ENCODE results near the gene GRIN3B. TPM values are rescaled to one million over a fixed set of nuclear protein-coding genes. Genes with fewer than 3 reads are reported as not detected.

Gene GRIN3B
- 1.1 to 2.9 TPM (median 2.4 TPM) in 5 replicates for total RNA-seq (2022; extraction: Qiagen RNA extraction; ENCODE audit: low read depth)

GRCh38 chr19:1000095-1000494 lies at the start of gene GRIN3B:
Gene GRIN3B, plus strand, starts transcription at chr19:1000419. Its CDS starts 19 bp downstream, at chr19:1000438.

GRCh38 chr19:984165-984967 lies 15.9 kb upstream of the GRIN3B start, which contains the start of gene WDR18:
Gene WDR18, plus strand, starts transcription at chr19:984345. Its CDS starts 9 bp downstream, at chr19:984354.

GRCh38 chr19:1020868-1021425 lies 20.7 kb downstream of the GRIN3B start, which contains the start of gene TMEM259:
Gene TMEM259, minus strand, starts transcription at chr19:1021123. Its CDS starts 127 bp downstream, at chr19:1020996.

GRCh38 chr19:1025960-1026782 lies 26.0 kb downstream of the GRIN3B start, which contains the start of gene CNN2:
Gene CNN2, plus strand, starts transcription at chr19:1026608. Its CDS starts 54 bp downstream, at chr19:1026662.

GRCh38 chr19:1039646-1040475 lies 39.6 kb downstream of the GRIN3B start, which contains the start of gene ABCA7:
Gene ABCA7, plus strand, starts transcription at chr19:1040107. Its CDS starts 1,255 bp downstream, at chr19:1041362.

Other genes with a start within 250 kb of the GRIN3B start
- gene MISP, start 249.3 kb upstream of the GRIN3B start, total RNA-seq (2022; extraction: Qiagen RNA extraction; ENCODE audit: low read depth), result 86.2 to 99.9 TPM (median 95.7 TPM) in 5 replicates
- 222 to 238 TPM (median 234 TPM) in 5 replicates for gene PTBP1, start 203.0 kb upstream of the GRIN3B start, total RNA-seq (2022; extraction: Qiagen RNA extraction; ENCODE audit: low read depth)
- gene PLPPR3, start 178.5 kb upstream of the GRIN3B start, total RNA-seq (2022; extraction: Qiagen RNA extraction; ENCODE audit: low read depth), result 1.9 to 4.8 TPM (median 3.8 TPM) in 5 replicates
- 0.14 to 0.34 TPM (median 0.22 TPM) in 4 of 5 replicates, not detected in the other for gene AZU1, start 172.6 kb upstream of the GRIN3B start, total RNA-seq (2022; extraction: Qiagen RNA extraction; ENCODE audit: low read depth)
- 0.24 to 0.36 TPM (median 0.28 TPM) in 5 replicates for gene PRTN3, start 159.4 kb upstream of the GRIN3B start, total RNA-seq (2022; extraction: Qiagen RNA extraction; ENCODE audit: low read depth)
- gene ELANE, start 148.1 kb upstream of the GRIN3B start, total RNA-seq (2022; extraction: Qiagen RNA extraction; ENCODE audit: low read depth), result 0.13 to 0.17 TPM (median 0.14 TPM) in 3 of 5 replicates, not detected in the others
- 8.2 to 19.0 TPM (median 16.7 TPM) in 5 replicates for gene CFD, start 140.8 kb upstream of the GRIN3B start, total RNA-seq (2022; extraction: Qiagen RNA extraction; ENCODE audit: low read depth)
- gene MED16, start 107.2 kb upstream of the GRIN3B start, total RNA-seq (2022; extraction: Qiagen RNA extraction; ENCODE audit: low read depth), result 10.9 to 20.5 TPM (median 18.7 TPM) in 5 replicates
- gene RNU6-9, start 106.9 kb upstream of the GRIN3B start, total RNA-seq (2022; extraction: Qiagen RNA extraction; ENCODE audit: low read depth), result not detected in 5 replicates
- gene R3HDM4, start 87.2 kb upstream of the GRIN3B start, total RNA-seq (2022; extraction: Qiagen RNA extraction; ENCODE audit: low read depth), result 27.2 to 42.8 TPM (median 35.9 TPM) in 5 replicates
- gene KISS1R, start 83.1 kb upstream of the GRIN3B start, total RNA-seq (2022; extraction: Qiagen RNA extraction; ENCODE audit: low read depth), result 0.17 to 0.43 TPM (median 0.30 TPM) in 5 replicates
- gene ARID3A, start 74.4 kb upstream of the GRIN3B start, total RNA-seq (2022; extraction: Qiagen RNA extraction; ENCODE audit: low read depth), result 3.3 to 6.5 TPM (median 5.0 TPM) in 5 replicates
- 48.6 to 71.6 TPM (median 65.8 TPM) in 5 replicates for gene WDR18, start 16.1 kb upstream of the GRIN3B start, total RNA-seq (2022; extraction: Qiagen RNA extraction; ENCODE audit: low read depth)
- 72.8 to 115 TPM (median 101 TPM) in 5 replicates for gene TMEM259, start 20.7 kb downstream of the GRIN3B start, total RNA-seq (2022; extraction: Qiagen RNA extraction; ENCODE audit: low read depth)
- not detected in 5 replicates for gene RNU6-2, start 21.1 kb downstream of the GRIN3B start, total RNA-seq (2022; extraction: Qiagen RNA extraction; ENCODE audit: low read depth)
- gene CNN2, start 26.2 kb downstream of the GRIN3B start, total RNA-seq (2022; extraction: Qiagen RNA extraction; ENCODE audit: low read depth), result 48.4 to 58.7 TPM (median 53.6 TPM) in 5 replicates
- 4.6 to 9.3 TPM (median 8.6 TPM) in 5 replicates for gene ABCA7, start 39.7 kb downstream of the GRIN3B start, total RNA-seq (2022; extraction: Qiagen RNA extraction; ENCODE audit: low read depth)
- gene ARHGAP45, start 66.7 kb downstream of the GRIN3B start, total RNA-seq (2022; extraction: Qiagen RNA extraction; ENCODE audit: low read depth), result 1.1 to 2.0 TPM (median 1.9 TPM) in 5 replicates
- gene POLR2E, start 95.0 kb downstream of the GRIN3B start, total RNA-seq (2022; extraction: Qiagen RNA extraction; ENCODE audit: low read depth), result 197 to 246 TPM (median 217 TPM) in 5 replicates
- 425 to 478 TPM (median 449 TPM) in 5 replicates for gene GPX4, start 103.6 kb downstream of the GRIN3B start, total RNA-seq (2022; extraction: Qiagen RNA extraction; ENCODE audit: low read depth)
- 31.3 to 51.9 TPM (median 45.6 TPM) in 5 replicates for gene SBNO2, start 173.8 kb downstream of the GRIN3B start, total RNA-seq (2022; extraction: Qiagen RNA extraction; ENCODE audit: low read depth)
- gene STK11, start 205.4 kb downstream of the GRIN3B start, total RNA-seq (2022; extraction: Qiagen RNA extraction; ENCODE audit: low read depth), result 31.5 to 40.8 TPM (median 39.5 TPM) in 5 replicates
- 2.3 to 4.0 TPM (median 3.7 TPM) in 5 replicates for gene CBARP, start 237.6 kb downstream of the GRIN3B start, total RNA-seq (2022; extraction: Qiagen RNA extraction; ENCODE audit: low read depth)
- gene ATP5F1D, start 241.3 kb downstream of the GRIN3B start, total RNA-seq (2022; extraction: Qiagen RNA extraction; ENCODE audit: low read depth), result 82.4 to 163 TPM (median 149 TPM) in 5 replicates
- 42.1 to 48.9 TPM (median 48.2 TPM) in 5 replicates for gene MIDN, start 248.2 kb downstream of the GRIN3B start, total RNA-seq (2022; extraction: Qiagen RNA extraction; ENCODE audit: low read depth)

All from A549 treated with DMSO at 1 μM for 4 hours (cell line).